OCI-LY7 (cell line): Measurements from ENCODE around the gene FTH1. TPM values are rescaled to one million over a fixed set of nuclear protein-coding genes. Genes with fewer than 3 reads are reported as not detected.

Source experiments
- BruUV-seq: library from RNA; stranded (reverse); fragments of 400-500 nt; replicated peaks from 2 replicates; lab custom pipeline; 2021; lab: Mats Ljungman, UMichigan
- CTCF ChIA-PET: fragments of 300-600 bp; sonication (Branson Sonifier 250); formaldehyde crosslinking; loops from one replicate; lab custom pipeline; 2022; ENCODE audit warnings: antibody characterized with exemption; ENCODE audit not compliant: unreplicated experiment; lab: Charles Lee
- POLR2A ChIA-PET: fragments of 300-600 bp; sonication (Branson Sonifier 250); formaldehyde crosslinking; loops from one replicate; lab custom pipeline; 2022; ENCODE audit warnings: antibody characterized with exemption; lab: Charles Lee
- DNase-seq: peaks from one replicate; pipeline ENCODE4 v3.0.0-alpha.2; 2015; ENCODE audit warnings: low spot score
- H2AFZ ChIP-seq: fragments of 200-600 bp; sonication (generic), shearing (Covaris generic); 2 replicates; pipeline ENCODE4 v1.6.1; 2014; ENCODE audit warnings: mild to moderate bottlenecking, antibody characterized with exemption, low read length, moderate library complexity
- H3K27ac ChIP-seq: fragments of 200-600 bp; sonication (generic); 2 replicates; pipeline ENCODE4 v1.5.1; 2014; ENCODE audit warnings: mixed run types, low read depth, mild to moderate bottlenecking, moderate library complexity, low read length, inconsistent platforms; ENCODE audit not compliant: poor library complexity, severe bottlenecking
- H3K36me3 ChIP-seq: fragments of 200-600 bp; sonication (generic); 2 replicates; pipeline ENCODE4 v1.6.1; 2014; ENCODE audit warnings: mild to moderate bottlenecking, antibody characterized with exemption, low read length, moderate library complexity, mixed read lengths; ENCODE audit not compliant: insufficient read depth
- H3K4me1 ChIP-seq: fragments of 200-600 bp; sonication (generic); 2 replicates; pipeline ENCODE4 v1.5.1; 2014; ENCODE audit warnings: mild to moderate bottlenecking, low read length; ENCODE audit not compliant: insufficient read depth, poor library complexity, severe bottlenecking
- H3K4me2 ChIP-seq: fragments of 200-600 bp; sonication (generic); 2 replicates; pipeline ENCODE4 v1.6.1; 2014; ENCODE audit warnings: mild to moderate bottlenecking, low read length
- H3K4me3 ChIP-seq: fragments of 200-600 bp; sonication (generic); 2 replicates; pipeline ENCODE4 v1.5.1; 2014; ENCODE audit warnings: mild to moderate bottlenecking, low read depth, low read length; ENCODE audit not compliant: poor library complexity, severe bottlenecking
- H3K79me2 ChIP-seq: fragments of 200-600 bp; sonication (generic); 2 replicates; pipeline ENCODE4 v1.6.1; 2016; ENCODE audit warnings: low read depth, mild to moderate bottlenecking, low read length, moderate library complexity, mixed read lengths; ENCODE audit not compliant: insufficient read depth
- H3K9me2 ChIP-seq: fragments of 200-600 bp; sonication (generic); 2 replicates; pipeline ENCODE4 v1.6.1; 2016; ENCODE audit warnings: mild to moderate bottlenecking, low read length, mixed read lengths; ENCODE audit not compliant: insufficient read depth
- H3K9me3 ChIP-seq: fragments of 200-600 bp; sonication (generic); 2 replicates; pipeline ENCODE4 v1.6.1; 2014; ENCODE audit warnings: mild to moderate bottlenecking, mixed run types, low read length, mixed read lengths
- H4K20me1 ChIP-seq: fragments of 200-600 bp; sonication (generic); 2 replicates; pipeline ENCODE4 v1.6.1; 2014; ENCODE audit warnings: mild to moderate bottlenecking, antibody characterized with exemption, low read length, moderate library complexity, mixed read lengths; ENCODE audit not compliant: insufficient read depth
- CTCF ChIP-seq: fragments of 200-600 bp; sonication (generic); conservative IDR thresholded peaks from 2 replicates; pipeline ENCODE4 v1.5.1; 2014; ENCODE audit warnings: mild to moderate bottlenecking, antibody characterized with exemption, low read length, moderate library complexity, mixed read lengths
- EZH2phosphoT487 ChIP-seq: fragments of 200-600 bp; sonication (generic); IDR thresholded peaks from 2 replicates; pipeline ENCODE4 v1.6.1; 2018; ENCODE audit warnings: low read depth, borderline replicate concordance, mild to moderate bottlenecking, mixed run types, antibody characterized with exemption, low read length, moderate library complexity, mixed read lengths
- intact Hi-C: fragments of 100-400 bp; cut with micrococcal nuclease; formaldehyde crosslinking; loops from one replicate; pipeline ENCODE4 v1.10.0; 2022; ENCODE audit not compliant: unreplicated experiment
- total RNA-seq, 2 experiments: library from RNA; depleted of rRNA in 1 of 2; stranded (reverse); fragments of >200 nt in 1 of 2; shearing (Covaris generic) in 1 of 2; gene quantifications; 2 replicates each; pipeline ENCODE4 v1.2.3, GENCODE V29; 2014 to 2022

Gene FTH1
- total RNA-seq, 2 experiments from 2014 or later: 153 to 185 TPM

- H3K4me2 ChIP-seq: peak overlapping the region; percentile 96
- intact Hi-C loops: loop anchor here (1.0 kb wide), 1 partner anchor 73 kb away; no protein-coding TSS in a partner anchor
- ChIA-PET CTCF (interaction anchor here (0.6 to 1.1 kb wide), 2 partner anchors 54 to 70 kb away, joined by 3 read pairs; no protein-coding TSS in a partner anchor), POLR2A (interaction anchor here (0.6 to 1.5 kb wide), 3 partner anchors 30 to 113 kb away, joined by 3 to 5 read pairs (median 4); no protein-coding TSS in a partner anchor)
- no peaks in the 10 kb centered on the region for H3K9me2 ChIP-seq
- no peaks in the 10 kb centered on the region for H3K9me3 ChIP-seq
- BruUV-seq: no TSS peak
- H4K20me1 ChIP-seq: peaks cover 26% of the 10 kb centered on the region
- peak overlapping the region; percentile 99 for H3K4me3 ChIP-seq
- H3K4me1 ChIP-seq: peaks cover 67% of the 10 kb centered on the region
- no peak for TF ChIP-seq CTCF
- no peak for TF ChIP-seq EZH2phosphoT487
- H3K36me3 ChIP-seq: peaks cover 18% of the 10 kb centered on the region
- peak overlapping the region; percentile 85; the same call in 1 of the 2 replicates for H2AFZ ChIP-seq
- DNase-seq: no peak
- H3K79me2 ChIP-seq: peaks cover 23% of the 10 kb centered on the region
- peak overlapping the region; percentile 64 for H3K27ac ChIP-seq
These were observed 1.4 kb upstream of the FTH1 start for GRCh38 chr11:61968758-61969390.

DNA sequence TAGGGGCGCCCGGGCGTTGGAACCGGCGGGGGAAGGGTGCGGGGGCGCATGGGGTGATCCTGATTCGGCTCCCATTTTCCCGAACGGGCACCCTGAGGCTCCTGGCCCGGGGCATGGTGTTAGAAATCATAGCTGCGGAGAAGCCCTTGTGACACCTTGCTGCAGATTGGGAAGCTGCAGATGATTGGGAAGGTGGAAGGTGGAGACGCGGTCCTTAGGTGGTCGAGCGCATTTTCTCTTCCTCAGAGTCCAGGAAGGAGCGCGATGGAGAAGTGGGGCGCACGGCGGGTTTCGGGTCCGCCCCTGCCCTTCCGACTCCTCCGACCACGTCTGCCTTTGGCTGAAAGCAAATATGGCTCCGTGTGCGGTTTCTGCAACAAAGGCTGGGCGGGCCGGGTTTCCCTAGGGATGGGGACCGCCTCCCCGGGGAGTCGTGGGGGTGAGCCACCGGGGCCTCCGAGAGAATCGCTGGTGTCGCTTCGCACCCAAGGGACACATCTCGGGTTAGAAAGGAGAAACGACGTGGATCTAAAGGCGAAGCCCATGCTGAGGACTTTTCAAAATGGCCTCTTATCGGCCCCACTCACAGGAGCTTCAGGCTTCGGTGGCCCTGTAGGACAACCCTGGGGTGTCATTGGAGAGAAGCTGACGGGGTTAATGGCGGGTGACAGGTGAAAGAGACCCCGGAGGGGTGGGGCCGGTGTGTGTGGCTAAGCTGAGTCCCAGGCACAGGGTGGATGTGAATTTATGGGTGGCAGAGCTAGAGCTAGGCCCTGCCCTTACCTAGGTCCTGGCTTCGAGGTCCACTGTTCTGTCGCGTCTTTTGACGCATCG lies 707 bp upstream of the FTH1 start:
- POLR2A ChIA-PET: interaction anchor here (0.6 to 1.5 kb wide), 5 partner anchors 11 to 113 kb away, joined by 3 to 5 read pairs (median 3); no protein-coding TSS in a partner anchor
- CTCF ChIA-PET: interaction anchor here (0.6 to 1.1 kb wide), 2 partner anchors 54 to 69 kb away, joined by 3 read pairs; no protein-coding TSS in a partner anchor

More for the DNA sequence above, 707 bp upstream of the FTH1 start:
- peaks cover 25% of the 10 kb centered on the region for H3K36me3 ChIP-seq
- H3K9me3 ChIP-seq: no peaks in the 10 kb centered on the region
- peaks cover 72% of the 10 kb centered on the region for H3K4me1 ChIP-seq
- H3K27ac ChIP-seq: peak overlapping the region; percentile 64
- intact Hi-C loops: loop anchor here (1.0 kb wide), 1 partner anchor 74 kb away; no protein-coding TSS in a partner anchor
- no TSS peak for BruUV-seq
- peaks cover 23% of the 10 kb centered on the region for H3K79me2 ChIP-seq
- no peak for TF ChIP-seq CTCF
- TF ChIP-seq EZH2phosphoT487: no peak
- H2AFZ ChIP-seq: peak overlapping the region; percentile 85
- H3K4me3 ChIP-seq: peak overlapping the region; percentile 99
- peaks cover 28% of the 10 kb centered on the region for H4K20me1 ChIP-seq
- H3K4me2 ChIP-seq: peak overlapping the region; percentile 96
- H3K9me2 ChIP-seq: no peaks in the 10 kb centered on the region
- DNase-seq: peak; percentile 54
